ENCODE data around the gene MRPL55.

The MRPL55 gene

DNA sequence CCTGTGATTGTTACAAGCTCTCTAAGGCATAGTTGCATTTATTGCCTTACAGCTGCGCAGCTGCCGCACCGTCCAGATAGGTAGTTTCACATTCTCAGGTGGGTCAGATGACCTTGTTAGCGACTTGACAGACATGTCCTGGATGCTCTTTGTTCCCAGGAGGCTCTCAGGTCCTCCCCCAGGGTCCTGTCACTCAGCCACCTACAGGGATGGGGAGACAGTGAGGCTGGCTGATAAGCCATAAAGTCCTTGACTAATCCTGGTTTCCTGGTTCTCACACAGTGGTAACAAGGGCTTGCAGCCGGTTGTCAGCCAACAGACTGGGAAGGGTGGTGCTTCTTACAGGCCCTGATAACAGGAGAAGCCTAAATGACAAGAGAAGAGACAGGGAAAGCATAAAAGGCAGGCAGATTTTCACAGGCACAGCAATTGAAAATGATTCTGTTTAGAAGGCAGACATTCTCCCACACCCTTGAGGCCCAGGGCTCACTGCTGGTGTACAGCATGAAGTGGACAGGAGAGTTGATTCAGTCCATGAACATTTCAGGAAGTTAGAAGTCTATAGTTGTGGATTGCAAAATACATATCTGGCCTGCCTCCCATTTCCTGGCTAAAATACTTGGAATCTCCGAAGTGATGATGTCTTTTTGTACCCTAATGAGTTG is 23.7 kb downstream of the MRPL55 start:
- peak; percentile 73 to 78 for DNase-seq
- TF ChIP-seq POLR2A (IDR thresholded peaks at IDR 0.05; ENCODE audit: low read length) = no peak
- no peak for TF ChIP-seq GATA1 (IDR thresholded peaks at IDR 0.05; ENCODE audit: low read depth, low read length)

DNA sequence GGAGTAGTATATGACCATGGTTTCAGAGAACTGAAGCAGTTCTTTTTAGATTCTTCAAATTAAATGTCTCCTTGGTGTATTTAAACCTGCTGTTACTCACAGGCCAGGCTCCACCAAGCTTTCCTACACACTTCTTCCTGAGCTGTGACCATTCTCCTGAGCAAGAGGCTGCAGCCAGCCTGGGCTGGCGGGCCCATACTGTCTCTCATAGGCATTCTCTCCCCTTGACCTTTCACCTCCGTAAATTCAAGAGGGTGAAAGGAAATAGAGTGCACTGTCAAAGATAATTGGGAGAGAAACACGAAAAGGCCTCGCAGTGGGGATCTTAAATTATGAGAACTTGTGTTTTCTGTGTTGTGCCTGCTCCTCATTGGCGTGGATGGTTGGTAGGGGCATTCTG is 24.3 kb downstream of the MRPL55 start:
- DNase-seq = no peak
- TF ChIP-seq GATA1 (IDR thresholded peaks at IDR 0.05; ENCODE audit: low read depth, low read length) (no peak), POLR2A (IDR thresholded peaks at IDR 0.05; ENCODE audit: low read length) (no peak)

DNA sequence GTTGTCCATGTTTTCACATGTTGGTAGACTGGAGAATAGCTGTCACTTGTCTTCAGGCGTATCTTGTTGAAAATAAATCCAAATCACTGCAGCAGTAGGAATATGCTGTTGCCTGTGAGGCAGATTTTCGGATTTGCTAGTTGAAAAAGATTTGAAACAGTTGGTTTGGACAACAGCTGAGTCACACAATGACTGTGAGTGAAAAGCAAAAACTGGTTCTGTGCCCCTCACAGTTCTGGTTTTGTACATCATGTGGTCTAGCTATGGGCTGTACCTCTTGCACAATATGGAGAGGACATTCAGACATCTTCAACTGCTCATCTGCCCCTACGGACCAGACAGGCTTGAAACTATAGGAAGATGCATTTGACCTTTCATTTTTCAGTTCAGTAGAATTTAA is 24.8 kb downstream of the MRPL55 start:
- DNase-seq = peak; percentile 62 to 74
- TF ChIP-seq POLR2A (IDR thresholded peaks at IDR 0.05; ENCODE audit: low read length) = no peak
- TF ChIP-seq GATA1 (IDR thresholded peaks at IDR 0.05; ENCODE audit: low read depth, low read length) = no peak

DNA sequence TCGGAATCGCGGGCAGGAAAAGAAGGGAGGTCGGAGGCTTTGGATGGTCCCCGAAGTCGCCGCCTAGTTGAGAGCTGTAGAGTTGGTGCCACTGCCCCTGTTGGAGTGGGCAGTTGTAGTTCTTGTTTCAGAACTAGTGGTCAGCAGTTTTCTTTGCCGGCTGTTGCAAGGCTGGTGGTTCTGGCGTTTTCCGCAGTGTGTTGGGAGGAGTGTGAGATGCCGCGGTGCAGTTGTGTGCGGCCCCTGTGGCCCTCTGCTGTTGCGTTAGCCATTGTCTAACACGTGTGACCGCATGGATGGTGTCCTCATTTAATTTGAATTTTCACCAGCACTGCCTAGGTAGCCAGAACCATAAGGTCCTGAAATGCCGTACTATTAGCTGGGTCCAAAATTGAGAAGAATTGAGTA is 25.2 kb downstream of the MRPL55 start:
- peak; percentile 62 to 70 for DNase-seq
- TF ChIP-seq POLR2A (IDR thresholded peaks at IDR 0.05; ENCODE audit: low read length) (no peak), GATA1 (IDR thresholded peaks at IDR 0.05; ENCODE audit: low read depth, low read length) (no peak)

DNA sequence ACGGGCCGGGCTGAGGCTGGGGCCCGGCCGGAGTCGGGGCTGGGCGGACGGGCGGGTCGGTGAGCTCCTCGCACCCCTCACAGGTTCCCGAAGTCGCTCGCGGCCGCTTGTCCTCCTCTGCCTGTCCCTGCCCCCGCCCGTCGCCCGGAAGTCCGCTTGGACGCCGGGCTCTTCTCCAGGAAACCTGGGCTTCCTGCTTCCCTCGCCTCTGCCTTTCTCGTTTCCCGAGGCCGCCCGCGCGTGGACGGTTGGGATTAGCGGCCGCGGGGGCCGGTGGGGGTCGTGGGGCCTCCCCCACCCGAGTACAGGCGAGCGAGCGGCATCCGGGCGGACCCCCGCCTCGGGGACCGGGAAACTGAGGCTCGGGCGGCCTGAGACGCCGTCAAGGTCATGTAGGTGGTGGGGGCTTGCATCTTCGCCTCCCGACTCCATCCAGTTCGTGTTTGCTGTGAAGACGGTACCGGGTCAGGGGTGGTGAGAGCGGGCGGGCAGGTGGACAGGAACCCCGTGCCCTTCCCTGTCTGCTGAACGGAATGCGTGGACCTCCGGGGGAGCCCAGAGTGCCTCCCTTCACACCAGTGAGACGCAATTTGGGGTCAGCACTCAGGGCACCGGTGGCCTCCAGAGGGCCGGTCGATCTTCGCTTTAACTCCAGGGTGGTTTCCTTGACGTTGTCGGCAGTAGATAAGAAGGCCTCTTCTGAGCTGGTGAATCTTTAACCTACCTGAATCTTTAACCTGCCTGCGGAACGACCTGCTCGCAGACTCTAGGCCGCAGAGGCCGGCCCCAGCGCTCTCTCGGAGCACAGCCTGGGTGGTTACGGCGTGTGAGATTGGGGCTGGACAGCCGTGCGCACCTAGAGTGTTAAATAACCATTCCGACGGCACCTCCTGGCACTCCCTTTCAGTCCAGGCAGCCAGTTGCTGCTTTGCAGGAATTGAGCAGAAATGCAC is 25.9 kb downstream of the MRPL55 start:
- TF ChIP-seq GATA1 (IDR thresholded peaks at IDR 0.05; ENCODE audit: low read depth, low read length) = no peak
- TF ChIP-seq POLR2A (IDR thresholded peaks at IDR 0.05; ENCODE audit: low read length) = no peak
- peak; percentile 72 to 78 for DNase-seq

DNA sequence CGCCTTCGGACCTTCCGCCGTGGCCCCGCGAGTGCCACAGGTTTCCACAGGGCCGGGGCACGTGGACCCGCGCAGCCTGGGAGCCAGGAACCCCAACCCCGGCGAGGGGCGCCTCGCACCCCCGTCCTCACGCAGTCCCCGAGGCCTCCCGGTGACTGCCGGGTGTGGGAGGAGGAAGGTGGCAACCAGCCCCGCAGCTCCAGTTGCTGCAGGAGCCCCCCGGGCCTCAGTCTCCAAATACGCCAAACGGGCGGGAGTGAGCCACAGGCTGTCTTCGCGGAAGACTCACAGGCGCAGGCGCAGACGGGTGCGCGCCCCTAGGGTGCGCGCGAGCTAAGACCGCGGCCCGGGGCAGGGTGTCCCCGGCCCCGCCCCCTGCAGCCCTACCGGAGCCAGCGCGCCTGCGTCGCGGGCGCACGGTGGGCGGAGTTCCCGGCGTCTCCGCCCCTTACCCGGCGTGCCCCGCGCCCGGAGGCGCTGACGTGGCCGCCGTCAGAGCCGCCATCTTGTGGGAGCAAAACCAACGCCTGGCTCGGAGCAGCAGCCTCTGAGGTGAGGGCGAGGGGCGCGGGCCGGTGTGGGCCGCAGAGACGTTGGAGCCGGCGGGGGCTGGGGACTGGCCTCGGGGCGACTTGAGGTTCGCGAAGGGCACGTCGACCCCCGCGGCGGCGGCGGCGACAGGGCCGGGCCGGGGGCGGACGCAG is 26.7 kb downstream of the MRPL55 start, which contains the start of gene ARF1:
Gene ARF1 (plus strand): TSS at position 495 of the 704 bp plus-strand sequence. CDS start 14,407 bp downstream, outside the sequence.
- DNase-seq = peak; percentile 96 to 99
- TF ChIP-seq GATA1 (IDR thresholded peaks at IDR 0.05; ENCODE audit: low read depth, low read length) (no peak), POLR2A (IDR thresholded peaks at IDR 0.05; ENCODE audit: low read length) (peak; percentile 91)

GRCh38 chr1:228081578-228082213 is 27.4 kb downstream of the MRPL55 start:
- TF ChIP-seq GATA1 (IDR thresholded peaks at IDR 0.05; ENCODE audit: low read depth, low read length) (no peak), POLR2A (IDR thresholded peaks at IDR 0.05; ENCODE audit: low read length) (no peak)
- peak; percentile 61 to 65 for DNase-seq

- TF ChIP-seq POLR2A (IDR thresholded peaks at IDR 0.05; ENCODE audit: low read length) = no peak
- TF ChIP-seq GATA1 (IDR thresholded peaks at IDR 0.05; ENCODE audit: low read depth, low read length) = no peak
- no peak for DNase-seq
Measured at GRCh38 chr1:228081144-228081543, 28.0 kb downstream of the MRPL55 start.

DNA sequence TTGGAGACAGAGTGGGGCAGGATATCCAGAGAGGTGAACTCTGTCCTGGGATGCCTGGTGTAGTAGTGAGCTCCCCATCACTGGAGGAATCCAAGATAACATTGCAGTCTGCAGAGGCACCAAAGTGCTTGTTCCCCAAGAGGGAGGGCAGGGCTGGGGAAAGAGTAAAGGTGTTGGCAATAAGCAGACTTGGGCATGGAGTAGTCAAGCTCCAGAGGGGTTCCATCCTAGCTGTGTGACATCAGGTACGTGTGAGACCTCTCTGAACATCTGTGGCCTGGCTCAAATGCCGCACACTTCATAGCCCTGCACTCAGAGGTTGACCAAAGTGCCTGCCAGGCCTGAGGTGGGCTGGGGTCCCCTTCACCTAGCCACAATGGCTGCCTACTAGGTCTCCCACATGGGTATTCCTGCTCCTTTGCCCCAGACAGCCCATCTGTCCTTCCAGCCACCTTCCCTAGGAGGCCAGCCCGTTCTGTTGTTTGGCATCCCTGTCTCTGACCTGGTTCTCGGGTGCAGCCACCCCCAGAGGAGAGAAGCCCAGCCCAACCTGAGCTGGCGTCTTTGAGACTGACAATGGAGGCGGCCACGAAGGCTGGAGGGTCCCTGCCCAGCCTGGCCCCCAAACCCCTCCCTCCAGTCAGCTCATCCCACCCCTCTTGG is 29.4 kb downstream of the MRPL55 start:
- TF ChIP-seq POLR2A (IDR thresholded peaks at IDR 0.05; ENCODE audit: low read length) = no peak
- TF ChIP-seq GATA1 (IDR thresholded peaks at IDR 0.05; ENCODE audit: low read depth, low read length) = no peak

GRCh38 chr1:228079013-228079412 is 30.1 kb downstream of the MRPL55 start:
- no peak for DNase-seq
- TF ChIP-seq POLR2A (IDR thresholded peaks at IDR 0.05; ENCODE audit: low read length) (no peak), GATA1 (IDR thresholded peaks at IDR 0.05; ENCODE audit: low read depth, low read length) (no peak)

More for the DNA sequence above, 29.4 kb downstream of the MRPL55 start:
- DNase-seq = no peak

DNA sequence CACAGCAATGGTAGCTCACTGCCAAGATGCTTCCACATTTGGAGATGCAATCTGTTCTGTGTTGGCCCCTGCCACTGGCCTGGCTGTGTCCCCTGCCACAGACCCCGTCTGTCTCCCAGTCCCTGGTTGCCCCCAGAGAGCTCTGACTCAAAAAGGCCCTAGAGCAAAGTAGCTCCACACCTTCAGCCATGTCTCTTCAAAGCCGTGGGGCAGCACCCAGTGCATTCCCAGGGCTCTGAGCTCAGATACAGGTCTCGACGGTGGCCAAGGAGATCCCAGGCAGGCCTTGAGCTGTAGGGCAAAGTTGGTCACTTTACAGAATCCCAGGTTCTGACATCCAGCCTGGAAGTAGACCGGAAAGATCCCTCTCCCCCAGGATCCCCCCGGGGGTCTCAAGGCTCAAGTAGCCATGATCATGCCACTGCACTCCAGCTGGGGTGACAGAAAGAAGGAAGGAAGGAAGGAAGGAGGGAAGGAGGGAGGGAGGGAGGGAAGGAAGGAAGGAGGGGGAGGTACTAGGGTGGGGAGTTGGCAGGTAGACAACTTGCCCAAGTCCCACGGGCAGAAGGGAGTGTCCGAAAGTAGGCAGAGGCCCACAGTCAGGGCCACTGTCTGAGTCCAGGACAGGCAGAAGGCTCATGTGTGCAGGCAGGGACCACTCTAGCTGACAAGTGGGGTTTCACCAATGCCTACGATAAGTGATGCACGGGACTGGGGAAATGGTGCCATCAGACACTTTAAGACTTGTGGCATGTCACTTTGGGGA is 31.4 kb downstream of the MRPL55 start:
- TF ChIP-seq POLR2A (IDR thresholded peaks at IDR 0.05; ENCODE audit: low read length) (no peak), GATA1 (IDR thresholded peaks at IDR 0.05; ENCODE audit: low read depth, low read length) (no peak)
- DNase-seq = no peak

- no peak for DNase-seq
- TF ChIP-seq POLR2A (IDR thresholded peaks at IDR 0.05; ENCODE audit: low read length) = no peak
- no peak for TF ChIP-seq GATA1 (IDR thresholded peaks at IDR 0.05; ENCODE audit: low read depth, low read length)
Measured at GRCh38 chr1:228076796-228077430, 32.2 kb downstream of the MRPL55 start.
